NCI-H1436 treated with DMSO at 0.1 percent for 48 hours (cell line): ENCODE data around the gene PDZD7.

Source experiments
- DNase-seq: peaks from one replicate; lab custom pipeline; 2025; lab: John Stamatoyannopoulos, UW

Gene PDZD7

GRCh38 chr10:101031128-101031795 is at the start of gene PDZD7, which contains the start of gene SFXN3:
TSS of gene PDZD7 (minus strand) at chr10:101031129. CDS start at chr10:101030219, 910 bp downstream.
TSS of gene SFXN3 (plus strand) at chr10:101031234. CDS start at chr10:101034695, 3,461 bp downstream.
- peak; percentile 70 for DNase-seq

- no peak for DNase-seq
Observed at GRCh38 chr10:101079874-101080273, 48.9 kb upstream of the PDZD7 start.

- DNase-seq: no peak
Observed at GRCh38 chr10:101076630-101077029, 45.7 kb upstream of the PDZD7 start.

GRCh38 chr10:101075775-101076174 is 44.8 kb upstream of the PDZD7 start:
- no peak for DNase-seq

GRCh38 chr10:101073631-101074030 is 42.7 kb upstream of the PDZD7 start:
- DNase-seq: no peak

- DNase-seq: no peak
Observed at GRCh38 chr10:101072923-101073322, 42.0 kb upstream of the PDZD7 start.

- DNase-seq: no peak
Observed at GRCh38 chr10:101071885-101072433, 41.0 kb upstream of the PDZD7 start.

- DNase-seq: no peak
Observed at GRCh38 chr10:101071267-101071884, 40.4 kb upstream of the PDZD7 start.

- no peak for DNase-seq
Observed at GRCh38 chr10:101070098-101070497, 39.2 kb upstream of the PDZD7 start.

GRCh38 chr10:101069441-101069840 is 38.5 kb upstream of the PDZD7 start:
- no peak for DNase-seq

- peak; percentile 47 for DNase-seq
Observed at GRCh38 chr10:101067356-101068083, 36.6 kb upstream of the PDZD7 start.

- no peak for DNase-seq
Observed at GRCh38 chr10:101066896-101067355, 36.0 kb upstream of the PDZD7 start.

GRCh38 chr10:101066146-101066895 is 35.4 kb upstream of the PDZD7 start:
- DNase-seq: no peak

- DNase-seq: no peak
Observed at GRCh38 chr10:101065481-101066145, 34.7 kb upstream of the PDZD7 start.

- no peak for DNase-seq
Observed at GRCh38 chr10:101064415-101065030, 33.6 kb upstream of the PDZD7 start.

- DNase-seq: no peak
Observed at GRCh38 chr10:101063548-101064414, 32.9 kb upstream of the PDZD7 start.

- no peak for DNase-seq
Observed at GRCh38 chr10:101063050-101063525, 32.2 kb upstream of the PDZD7 start.

GRCh38 chr10:101062232-101063049 is 31.5 kb upstream of the PDZD7 start:
- DNase-seq: no peak
